Adrenal gland (tissue), 12 donors: ENCODE measurements around the gene CYSRT1. TPM values are rescaled to one million over a fixed set of nuclear protein-coding genes. Genes with fewer than 3 reads are reported as not detected.

Experiments used
- DNase-seq, 7 donors: peaks; one replicate each; pipeline ENCODE4 v3.0.0-alpha.2; 2019 to 2020
- H3K27ac ChIP-seq, 5 donors: fragments of 200-600 bp; sonication (generic) in 4 of 5; 1 replicate in 3 of 5; 2 replicates in 2 of 5; pipeline versions ENCODE4 v1.5.1 to v1.8.0; 2016 to 2020; ENCODE audit warnings: mild to moderate bottlenecking in 1 of 5
- H3K27me3 ChIP-seq: fragments of 200-600 bp; 2 replicates; pipeline ENCODE4 v1.8.0; 2021
- H3K36me3 ChIP-seq, 2 donors: fragments of 200-600 bp; replicated peaks in 1 of 2; 1 replicate in 1 of 2; 2 replicates in 1 of 2; pipeline versions ENCODE4 v1.5.1 to v1.8.0; 2018 to 2022
- H3K4me1 ChIP-seq, 2 donors: fragments of 200-600 bp; replicated peaks in 1 of 2; 1 replicate in 1 of 2; 2 replicates in 1 of 2; pipeline versions ENCODE4 v1.5.1 to v1.8.0; 2018 to 2021
- H3K4me3 ChIP-seq, 4 donors: fragments of 200-600 bp; sonication (generic) in 3 of 4; one replicate each; pipeline ENCODE4 v1.5.1; 2016 to 2018
- H3K9me3 ChIP-seq, 3 donors: fragments of 200-600 bp; sonication (generic) in 1 of 3; replicated peaks in 1 of 3; 1 replicate in 2 of 3; 2 replicates in 1 of 3; pipeline versions ENCODE4 v1.5.1 to v1.8.0; 2016 to 2021
- POLR2A ChIP-seq, 2 donors: fragments of 450-650 bp; IDR thresholded peaks; one replicate each; pipeline ENCODE4 v1.6.1; 2017; ENCODE audit warnings: antibody characterized with exemption in 2 of 2, mild to moderate bottlenecking in 2 of 2, moderate library complexity in 1 of 2
- WGBS, 4 donors: extraction: QIAGEN DNeasy Blood & Tissue Kit in 2 of 4; methylation state at CpG; one replicate each; pipeline versions ENCODE4 v1.1.5 to v1.1.7; 2013 to 2017; 5-methylcytosine and 5-hydroxymethylcytosine counted together
- intact Hi-C, 2 donors: fragments of 100-400 bp; cut with DNase I; formaldehyde crosslinking; loops; one replicate each; pipeline versions ENCODE4 v1.14.1 to v1.15.0; 2022 to 2023
- polyA plus RNA-seq, 3 donors: library from polyadenylated mRNA; stranded (reverse); fragments of 200-250 nt in 2 of 3; fragments of 350-450 nt in 1 of 3; fragmentation: Illumina TruSeq in 1 of 3; extraction: RNeasy Lipid Tissue Mini Kit (QIAGEN cat#74804) in 1 of 3; gene quantifications; one replicate each; pipeline ENCODE4 v1.2.3, GENCODE V29; 2013 to 2014
- total RNA-seq, 9 donors: library from RNA; depleted of rRNA in 4 of 9; stranded (reverse); fragments of >200 nt in 4 of 9; fragments of 120-200 nt in 1 of 9; fragmentation: NEBNext Ultra II Directional in 1 of 9; extraction: Animal tissue kit (Norgen Biotek cat#: 25700) in 1 of 9; gene quantifications; one replicate each; pipeline versions ENCODE4 v1.1.0 to v1.2.4, GENCODE V29; 2013 to 2023
- TF ChIP-seq, protein P1 (sequence below), 6 experiments: fragments of 450-650 bp in 4 of 6; fragments of 200-600 bp in 2 of 6; sonication (generic) in 1 of 6; IDR thresholded peaks; 1 replicate in 5 of 6; 2 replicates in 1 of 6; pipeline versions ENCODE4 v1.5.1 to v1.8.0; 2016 to 2021; ENCODE audit warnings: antibody characterized with exemption in 6 of 6, mild to moderate bottlenecking in 2 of 6, moderate library complexity in 1 of 6
- donor health status: healthy with polysubstance abuse.
- donor health status: Bipolar disorder and iron deficiency.
- donor health status: DM: yes; HTN: yes; CAD: no.
- donor health status: DM: no; HTN: no; CAD: no.
- donor health status: DM: no; HTN: no; CAD: no.
- donor health status: DM: yes; HTN: yes; CAD: no.

Gene CYSRT1
- total and polyA plus RNA-seq, 12 donors = 0.56 to 4.6 (median 1.7) TPM; not detected in 1

DNA sequence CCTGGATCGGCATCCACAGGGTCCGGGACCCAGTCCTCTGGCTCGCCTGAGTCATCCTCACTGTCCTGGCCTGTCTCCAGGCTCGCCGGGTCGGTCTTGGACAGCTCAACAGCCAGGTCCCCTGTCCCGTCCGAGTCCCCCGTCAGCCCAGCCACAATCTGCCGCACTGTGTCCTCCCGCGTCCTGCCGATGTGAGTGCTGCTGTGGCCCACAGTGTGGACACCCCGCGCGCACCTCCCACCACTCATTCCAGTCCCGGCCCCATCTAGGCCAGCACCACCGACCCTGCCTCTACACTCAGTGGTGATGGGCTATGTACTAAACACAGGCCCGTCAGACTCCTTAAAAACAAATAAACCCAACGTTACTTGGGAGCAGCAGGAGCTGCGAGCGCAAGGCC lies 43.3 kb upstream of the CYSRT1 start:
- intact Hi-C loops = no loop called here

GRCh38 chr9:137182836-137183235 lies 42.1 kb upstream of the CYSRT1 start:
- intact Hi-C loops = no loop called here
- peaks cover 0 to 64% of the 10 kb centered on the region in 2 donors for H3K36me3 ChIP-seq
- no peaks in the 10 kb centered on the region for H3K27me3 ChIP-seq
- no peak overlapping the region for H3K27ac ChIP-seq
- DNase-seq = no peak
- H3K4me3 ChIP-seq = no peak overlapping the region
- H3K9me3 ChIP-seq = no peaks in the 10 kb centered on the region
- no peak for TF ChIP-seq POLR2A (IDR thresholded peaks at IDR 0.05)
- TF ChIP-seq, protein P1, sequence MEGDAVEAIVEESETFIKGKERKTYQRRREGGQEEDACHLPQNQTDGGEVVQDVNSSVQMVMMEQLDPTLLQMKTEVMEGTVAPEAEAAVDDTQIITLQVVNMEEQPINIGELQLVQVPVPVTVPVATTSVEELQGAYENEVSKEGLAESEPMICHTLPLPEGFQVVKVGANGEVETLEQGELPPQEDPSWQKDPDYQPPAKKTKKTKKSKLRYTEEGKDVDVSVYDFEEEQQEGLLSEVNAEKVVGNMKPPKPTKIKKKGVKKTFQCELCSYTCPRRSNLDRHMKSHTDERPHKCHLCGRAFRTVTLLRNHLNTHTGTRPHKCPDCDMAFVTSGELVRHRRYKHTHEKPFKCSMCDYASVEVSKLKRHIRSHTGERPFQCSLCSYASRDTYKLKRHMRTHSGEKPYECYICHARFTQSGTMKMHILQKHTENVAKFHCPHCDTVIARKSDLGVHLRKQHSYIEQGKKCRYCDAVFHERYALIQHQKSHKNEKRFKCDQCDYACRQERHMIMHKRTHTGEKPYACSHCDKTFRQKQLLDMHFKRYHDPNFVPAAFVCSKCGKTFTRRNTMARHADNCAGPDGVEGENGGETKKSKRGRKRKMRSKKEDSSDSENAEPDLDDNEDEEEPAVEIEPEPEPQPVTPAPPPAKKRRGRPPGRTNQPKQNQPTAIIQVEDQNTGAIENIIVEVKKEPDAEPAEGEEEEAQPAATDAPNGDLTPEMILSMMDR (IDR thresholded peaks at IDR 0.05) = no peak
- peaks cover 17 to 26% of the 10 kb centered on the region in 2 donors for H3K4me1 ChIP-seq
- WGBS, 4 donors = 90 to 100% (median 92%) methylated on average over 1 to 17 of the region's 17 CpGs

More for the DNA sequence above, 43.3 kb upstream of the CYSRT1 start:
- 88 to 94% (median 89%) methylated on average over 12 to 22 of the region's 22 CpGs for WGBS, 4 donors
- H3K36me3 ChIP-seq = peaks cover 0 to 64% of the 10 kb centered on the region in 2 donors
- H3K4me1 ChIP-seq = peaks cover 8 to 15% of the 10 kb centered on the region in 2 donors
- H3K27ac ChIP-seq = no peak overlapping the region
- no peak for DNase-seq
- no peak for TF ChIP-seq POLR2A (IDR thresholded peaks at IDR 0.05)
- TF ChIP-seq, protein P1 (IDR thresholded peaks at IDR 0.05) = no peak
- no peak overlapping the region for H3K4me3 ChIP-seq
- no peaks in the 10 kb centered on the region for H3K27me3 ChIP-seq
- H3K9me3 ChIP-seq = no peaks in the 10 kb centered on the region

GRCh38 chr9:137183980-137184595 lies 40.9 kb upstream of the CYSRT1 start:
- H3K4me3 ChIP-seq = no peak overlapping the region
- no peak overlapping the region for H3K27ac ChIP-seq
- peaks cover 0 to 64% of the 10 kb centered on the region in 2 donors for H3K36me3 ChIP-seq
- intact Hi-C loops = no loop called here
- TF ChIP-seq, protein P1 (IDR thresholded peaks at IDR 0.05) = no peak
- TF ChIP-seq POLR2A (IDR thresholded peaks at IDR 0.05) = no peak
- 89 to 92% (median 91%) methylated on average over 19 to 27 of the region's 27 CpGs for WGBS, 4 donors
- no peak for DNase-seq
- no peaks in the 10 kb centered on the region for H3K27me3 ChIP-seq
- peaks cover 9 to 19% of the 10 kb centered on the region in 2 donors for H3K4me1 ChIP-seq
- no peaks in the 10 kb centered on the region for H3K9me3 ChIP-seq

GRCh38 chr9:137184881-137185660 lies 39.9 kb upstream of the CYSRT1 start:
- H3K27ac ChIP-seq = no peak overlapping the region
- peaks cover 19 to 29% of the 10 kb centered on the region in 2 donors for H3K4me1 ChIP-seq
- intact Hi-C loops = no loop called here
- H3K27me3 ChIP-seq = no peaks in the 10 kb centered on the region
- no peak overlapping the region for H3K4me3 ChIP-seq
- 87 to 95% (median 91%) methylated on average over 7 to 48 of the region's 48 CpGs for WGBS, 4 donors
- TF ChIP-seq POLR2A (IDR thresholded peaks at IDR 0.05) = no peak
- TF ChIP-seq, protein P1 (IDR thresholded peaks at IDR 0.05) = no peak
- DNase-seq = no peak
- H3K9me3 ChIP-seq = no peaks in the 10 kb centered on the region
- H3K36me3 ChIP-seq = peaks cover 0 to 59% of the 10 kb centered on the region in 2 donors
